Measurements from ENCODE around the gene ITPR3.

GRCh38 chr6:33728438-33728837, 107.3 kb downstream of the ITPR3 start:
- TF ChIP-seq, protein P1, sequence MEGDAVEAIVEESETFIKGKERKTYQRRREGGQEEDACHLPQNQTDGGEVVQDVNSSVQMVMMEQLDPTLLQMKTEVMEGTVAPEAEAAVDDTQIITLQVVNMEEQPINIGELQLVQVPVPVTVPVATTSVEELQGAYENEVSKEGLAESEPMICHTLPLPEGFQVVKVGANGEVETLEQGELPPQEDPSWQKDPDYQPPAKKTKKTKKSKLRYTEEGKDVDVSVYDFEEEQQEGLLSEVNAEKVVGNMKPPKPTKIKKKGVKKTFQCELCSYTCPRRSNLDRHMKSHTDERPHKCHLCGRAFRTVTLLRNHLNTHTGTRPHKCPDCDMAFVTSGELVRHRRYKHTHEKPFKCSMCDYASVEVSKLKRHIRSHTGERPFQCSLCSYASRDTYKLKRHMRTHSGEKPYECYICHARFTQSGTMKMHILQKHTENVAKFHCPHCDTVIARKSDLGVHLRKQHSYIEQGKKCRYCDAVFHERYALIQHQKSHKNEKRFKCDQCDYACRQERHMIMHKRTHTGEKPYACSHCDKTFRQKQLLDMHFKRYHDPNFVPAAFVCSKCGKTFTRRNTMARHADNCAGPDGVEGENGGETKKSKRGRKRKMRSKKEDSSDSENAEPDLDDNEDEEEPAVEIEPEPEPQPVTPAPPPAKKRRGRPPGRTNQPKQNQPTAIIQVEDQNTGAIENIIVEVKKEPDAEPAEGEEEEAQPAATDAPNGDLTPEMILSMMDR (conservative IDR thresholded peaks at IDR 0.05), result no peak
- no peak for TF ChIP-seq ZFX (IDR thresholded peaks at IDR 0.05)

Measured in C4-2B (cell line).